Spleen (tissue), 11 donors: ENCODE results near the gene NDUFS2. TPM values are rescaled to one million over a fixed set of nuclear protein-coding genes. Genes with fewer than 3 reads are reported as not detected.

ENCODE experiments used
- DNase-seq: peaks from one replicate; pipeline ENCODE4 v3.0.0-alpha.2; 2020
- H3K27ac ChIP-seq, 8 donors: fragments of 200-600 bp; sonication (generic) in 7 of 8; 1 replicate in 4 of 8; 2 replicates in 4 of 8; pipeline versions ENCODE4 v1.5.0 to v1.8.0; 2016 to 2021; ENCODE audit warnings: inconsistent platforms in 4 of 8, mild to moderate bottlenecking in 4 of 8, moderate library complexity in 1 of 8
- H3K27me3 ChIP-seq, 7 donors: fragments of 200-600 bp; sonication (generic) in 6 of 7; replicated peaks in 1 of 7; 1 replicate in 4 of 7; 2 replicates in 3 of 7; pipeline versions ENCODE4 v1.5.0 to v1.8.0; 2016 to 2021; ENCODE audit warnings: inconsistent platforms in 3 of 7, mild to moderate bottlenecking in 1 of 7
- H3K36me3 ChIP-seq, 6 donors: fragments of 200-600 bp; sonication (generic) in 5 of 6; 1 replicate in 4 of 6; 2 replicates in 2 of 6; pipeline versions ENCODE4 v1.5.0 to v1.8.0; 2016 to 2021; ENCODE audit warnings: inconsistent platforms in 2 of 6
- H3K4me1 ChIP-seq, 6 donors: fragments of 200-600 bp; sonication (generic) in 5 of 6; 1 replicate in 3 of 6; 2 replicates in 3 of 6; pipeline versions ENCODE4 v1.5.0 to v1.8.0; 2016 to 2021; ENCODE audit warnings: inconsistent platforms in 3 of 6
- H3K4me3 ChIP-seq, 8 donors: fragments of 200-600 bp; sonication (generic) in 7 of 8; 1 replicate in 4 of 8; 2 replicates in 4 of 8; pipeline versions ENCODE4 v1.5.0 to v1.8.0; 2016 to 2021; ENCODE audit warnings: inconsistent platforms in 4 of 8, mild to moderate bottlenecking in 4 of 8, moderate library complexity in 2 of 8
- H3K9me3 ChIP-seq, 8 donors: fragments of 200-600 bp; sonication (generic) in 7 of 8; 1 replicate in 4 of 8; 2 replicates in 4 of 8; pipeline versions ENCODE4 v1.5.0 to v1.8.0; 2016 to 2021; ENCODE audit warnings: inconsistent platforms in 4 of 8
- CTCF ChIP-seq, 11 experiments: fragments of 200-600 bp in 7 of 11; fragments of 450-650 bp in 4 of 11; sonication (generic) in 4 of 11; IDR thresholded peaks in 8 of 11; conservative IDR thresholded peaks in 3 of 11; 1 replicate in 7 of 11; 2 replicates in 4 of 11; pipeline versions ENCODE4 v1.4.0 to v1.8.0; 2016 to 2021; ENCODE audit warnings: antibody characterized with exemption in 11 of 11, inconsistent platforms in 4 of 11, mild to moderate bottlenecking in 1 of 11
- POLR2A ChIP-seq, 3 donors: fragments of 450-650 bp; IDR thresholded peaks; one replicate each; pipeline ENCODE4 v1.5.1; 2017; ENCODE audit warnings: antibody characterized with exemption in 3 of 3, mild to moderate bottlenecking in 1 of 3
- POLR2AphosphoS5 ChIP-seq, 3 donors: sonication (generic); formaldehyde crosslinking; IDR thresholded peaks; one replicate each; pipeline ENCODE4 v1.5.1; 2017; ENCODE audit warnings: antibody characterized with exemption in 3 of 3
- WGBS, 5 donors: extraction: QIAGEN DNeasy Blood & Tissue Kit in 3 of 5; methylation state at CpG; one replicate each; pipeline versions ENCODE4 v1.1.5 to v1.1.7; 2013 to 2018; 5-methylcytosine and 5-hydroxymethylcytosine counted together
- intact Hi-C: fragments of 100-400 bp; cut with DNase I; formaldehyde crosslinking; loops from one replicate; pipeline ENCODE4 v1.15.0; 2023; ENCODE audit warnings: low total_unique reads
- polyA plus RNA-seq, 3 donors: library from polyadenylated mRNA; stranded (reverse); fragments of 200-250 nt; gene quantifications; one replicate each; pipeline ENCODE4 v1.2.1, GENCODE V29; 2013
- total RNA-seq, 7 donors: library from RNA; depleted of rRNA in 3 of 7; stranded (reverse); fragments of >200 nt in 3 of 7; fragmentation: NEBNext Ultra II Directional in 4 of 7; extraction: Animal tissue kit (Norgen Biotek cat#: 25700) in 4 of 7; gene quantifications; one replicate each; pipeline versions ENCODE4 v1.1.0 to v1.2.1, GENCODE V29; 2016 to 2021
- donor health status: healthy with polysubstance abuse.
- donor health status: DM: no; HTN: no; CAD: no; lungs with moderate emphysema.
- donor health status: DM: no; HTN: no; CAD: no.
- donor health status: Bipolar disorder and iron deficiency.
- donor health status: healthy.
- donor health status: DM: no; HTN: no; CAD: no.
- donor health status: DM: yes; HTN: yes; CAD: no.

NDUFS2 gene
- total and polyA plus RNA-seq, 10 donors, result 27.0 to 110 (median 83.6) TPM

DNA sequence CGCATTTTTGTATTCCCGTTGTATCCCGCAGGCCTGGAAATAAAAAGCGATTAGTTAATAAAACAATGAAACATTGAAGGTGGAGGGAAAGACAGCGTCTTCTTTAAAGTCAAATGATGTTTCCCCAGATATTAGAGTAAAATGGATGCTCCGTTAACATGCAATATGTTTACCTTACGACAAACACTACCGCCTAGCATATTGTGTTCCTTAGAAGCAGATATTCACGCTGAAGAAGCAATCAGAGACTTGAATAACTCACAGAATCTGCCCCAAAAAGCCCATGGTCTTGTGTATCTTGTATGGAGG, 24.3 kb upstream of the NDUFS2 start:
- no peaks in the 10 kb centered on the region for H3K9me3 ChIP-seq
- 80 to 85% (median 83%) methylated on average over 9 of the region's 9 CpGs for WGBS, 5 donors
- intact Hi-C loops, result no loop called here
- H3K27ac ChIP-seq, result peak overlapping the region; percentile 79 to 95 (median 92)
- no peak for DNase-seq
- TF ChIP-seq CTCF (IDR thresholded peaks at IDR 0.05 in 8 of 11, conservative IDR thresholded peaks at IDR 0.05 in 3 of 11) (peak in 1 of 11 experiments; percentile 5), POLR2A (IDR thresholded peaks at IDR 0.05) (no peak), POLR2AphosphoS5 (IDR thresholded peaks at IDR 0.05) (no peak)
- no peaks in the 10 kb centered on the region for H3K27me3 ChIP-seq
- H3K36me3 ChIP-seq, result peaks cover 0 to 33% (median 29%) of the 10 kb centered on the region in 6 donors
- H3K4me3 ChIP-seq, result peak overlapping the region in 7 of 8 donors; percentile 71 to 95 (median 76)
- H3K4me1 ChIP-seq, result peaks cover 30 to 90% (median 66%) of the 10 kb centered on the region in 6 donors

- Histone ChIP-seq H3K4me1 (peaks cover 44 to 90% (median 76%) of the 10 kb centered on the region in 6 donors), H3K36me3 (peaks cover 0 to 15% (median 11%) of the 10 kb centered on the region in 6 donors), H3K27me3 (no peaks in the 10 kb centered on the region), H3K9me3 (no peaks in the 10 kb centered on the region), H3K27ac (no peak overlapping the region), H3K4me3 (no peak overlapping the region)
- intact Hi-C loops, result no loop called here
- TF ChIP-seq POLR2AphosphoS5 (IDR thresholded peaks at IDR 0.05) (no peak), POLR2A (IDR thresholded peaks at IDR 0.05) (no peak), CTCF (IDR thresholded peaks at IDR 0.05 in 8 of 11, conservative IDR thresholded peaks at IDR 0.05 in 3 of 11) (no peak)
- 94 to 100% (median 97%) methylated on average over 3 of the region's 3 CpGs for WGBS, 5 donors
- no peak for DNase-seq
Observed at GRCh38 chr1:161179698-161180097, 22.5 kb upstream of the NDUFS2 start.

DNA sequence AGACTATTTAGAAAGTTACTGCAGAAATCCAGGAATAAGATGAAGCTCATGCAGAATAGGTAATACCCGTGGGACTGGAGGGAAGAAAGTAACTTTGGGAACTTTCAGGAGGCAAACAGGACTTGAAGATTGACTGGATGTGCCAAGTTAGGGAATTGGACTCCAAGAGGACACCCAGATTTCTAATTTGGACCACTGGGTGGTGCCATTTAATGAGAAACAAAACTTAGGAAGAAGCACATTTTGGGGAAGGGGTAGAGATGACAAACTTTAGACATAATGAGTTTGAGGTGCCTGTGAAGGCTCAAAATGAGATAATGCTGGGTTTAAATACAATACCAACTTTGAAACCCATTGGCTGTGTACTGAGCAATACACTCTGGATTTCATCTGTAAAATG, 21.5 kb upstream of the NDUFS2 start:
- intact Hi-C loops, result no loop called here
- Histone ChIP-seq H3K4me3 (no peak overlapping the region), H3K4me1 (peaks cover 48 to 90% (median 76%) of the 10 kb centered on the region in 6 donors), H3K9me3 (no peaks in the 10 kb centered on the region), H3K27ac (peak overlapping the region in 4 of 8 donors; percentile 22 to 92 (median 92)), H3K27me3 (no peaks in the 10 kb centered on the region), H3K36me3 (peaks cover 0 to 5% (median 2%) of the 10 kb centered on the region in 6 donors)
- WGBS, 5 donors, result 41 to 83% (median 67%) methylated on average over 1 of the region's 1 CpG
- peak in 4 of 11 experiments; percentile 26 to 51 (median 38) for TF ChIP-seq CTCF (IDR thresholded peaks at IDR 0.05 in 8 of 11, conservative IDR thresholded peaks at IDR 0.05 in 3 of 11)
- TF ChIP-seq POLR2AphosphoS5 (IDR thresholded peaks at IDR 0.05), result no peak
- DNase-seq, result no peak

GRCh38 chr1:161182214-161182613, 20.0 kb upstream of the NDUFS2 start:
- DNase-seq, result peak; percentile 54
- H3K27ac ChIP-seq, result peak overlapping the region; percentile 58 to 92 (median 91)
- intact Hi-C loops, result no loop called here

More at GRCh38 chr1:161182214-161182613, 20.0 kb upstream of the NDUFS2 start:
- Histone ChIP-seq H3K36me3 (no peaks in the 10 kb centered on the region), H3K4me3 (no peak overlapping the region), H3K4me1 (peaks cover 52 to 92% (median 79%) of the 10 kb centered on the region in 6 donors), H3K9me3 (no peaks in the 10 kb centered on the region), H3K27me3 (no peaks in the 10 kb centered on the region)
- 73 to 91% (median 85%) methylated on average over 1 of the region's 1 CpG for WGBS, 5 donors
- TF ChIP-seq POLR2AphosphoS5 (IDR thresholded peaks at IDR 0.05) (no peak), CTCF (IDR thresholded peaks at IDR 0.05 in 8 of 11, conservative IDR thresholded peaks at IDR 0.05 in 3 of 11) (no peak), POLR2A (IDR thresholded peaks at IDR 0.05) (no peak)
